ENCODE data around the gene ACADM. TPM values are rescaled to one million over a fixed set of nuclear protein-coding genes. Genes with fewer than 3 reads are reported as not detected.
"Not testable (repeated sequence)": the region's sequence is repeated elsewhere in the genome, so short reads cannot be mapped to it uniquely, and the experiment has no call there.

The ACADM gene
- total and polyA plus RNA-seq, 2 experiments from 2014 or later = 37.7 to 52.8 TPM

GRCh38 chr1:75742047-75742625, 17.6 kb downstream of the ACADM start:
- no peak for TF ChIP-seq ZNF114 (CRISPR knock-in tag; IDR thresholded peaks at IDR 0.05)
- peaks cover 7% of the 10 kb centered on the region for H3K36me3 Mint-ChIP-seq (ENCODE audit: low read depth)
- no peak overlapping the region for H2AFZ ChIP-seq
- peak overlapping the region; percentile 24; the same call in 1 of the 2 replicates for H3K27ac Mint-ChIP-seq
- no peaks in the 10 kb centered on the region for H3F3A ChIP-seq (replicated peaks; ENCODE audit: low read depth)
- H3K4me1 ChIP-seq (ENCODE audit: insufficient read depth) = no peaks in the 10 kb centered on the region
- H3K36me3 ChIP-seq (ENCODE audit: insufficient read depth) = peaks cover 6% of the 10 kb centered on the region; the same call in 1 of the 2 replicates
- ATAC-seq (peak; percentile 75), DNase-seq (ENCODE audit: low spot score) (peak; percentile 3)
- H4K20me1 ChIP-seq (replicated peaks; ENCODE audit: insufficient read depth) = no peaks in the 10 kb centered on the region
- H3K4me3 ChIP-seq = no peak overlapping the region
- H3K27me3 Mint-ChIP-seq (ENCODE audit: insufficient read depth, low read depth, poor library complexity) = no peaks in the 10 kb centered on the region
- H3K4me1 Mint-ChIP-seq = no peaks in the 10 kb centered on the region
- no peaks in the 10 kb centered on the region for H3K27me3 ChIP-seq (ENCODE audit: insufficient read depth)
- no peaks in the 10 kb centered on the region for H3K9me2 ChIP-seq (ENCODE audit: insufficient read depth)
- H3K4me2 ChIP-seq = no peak overlapping the region
- H3K4me3 Mint-ChIP-seq = no peak overlapping the region
- H3K9me3 Mint-ChIP-seq = no peaks in the 10 kb centered on the region
- no peak overlapping the region for H3K27ac ChIP-seq (ENCODE audit: low read depth)
- H3K79me2 ChIP-seq (replicated peaks; ENCODE audit: insufficient read depth) = no peaks in the 10 kb centered on the region; the same call in 1 of the 2 replicates

DNA sequence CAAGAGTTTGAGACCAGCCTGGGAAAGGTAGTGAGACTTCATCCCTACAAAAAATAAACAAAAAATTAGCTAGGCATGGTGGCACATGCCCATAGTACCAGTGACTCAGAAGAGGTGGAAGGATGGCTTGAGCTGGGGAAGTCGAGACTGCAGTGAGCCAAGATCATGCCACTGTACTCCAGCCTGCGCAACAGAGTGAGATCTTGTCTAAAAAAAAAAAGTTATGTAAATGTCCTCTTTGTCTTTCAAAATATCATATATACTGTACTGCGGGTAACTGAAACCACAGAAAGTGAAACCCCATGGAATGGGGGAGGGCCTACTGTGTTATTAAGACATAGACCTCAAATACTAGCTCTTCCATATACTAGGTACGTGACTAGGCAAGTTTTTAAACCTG, 20.8 kb downstream of the ACADM start:
- no peaks in the 10 kb centered on the region for H3K9me2 ChIP-seq (ENCODE audit: insufficient read depth)
- Mint-ChIP-seq H3K4me1 (no peaks in the 10 kb centered on the region), H3K27me3 (ENCODE audit: insufficient read depth, low read depth, poor library complexity) (no peaks in the 10 kb centered on the region), H3K4me3 (no peak overlapping the region), H3K36me3 (ENCODE audit: low read depth) (peaks cover 10% of the 10 kb centered on the region), H3K9me3 (no peaks in the 10 kb centered on the region), H3K27ac (peak overlapping the region; percentile 85)
- H3K4me1 ChIP-seq (ENCODE audit: insufficient read depth) = no peaks in the 10 kb centered on the region
- H3K4me3 ChIP-seq = no peak overlapping the region
- DNase-seq (ENCODE audit: low spot score) = no peak
- H3K79me2 ChIP-seq (replicated peaks; ENCODE audit: insufficient read depth) = no peaks in the 10 kb centered on the region
- TF ChIP-seq STAT1 (IDR thresholded peaks at IDR 0.05; ENCODE audit: unreplicated experiment) (no peak), CTCF (conservative IDR thresholded peaks at IDR 0.05; ENCODE audit: low read depth in 2 of 2) (no peak), CREB1 (CRISPR knock-in tag; IDR thresholded peaks at IDR 0.05; ENCODE audit: low read depth) (no peak), EZH2 (IDR thresholded peaks at IDR 0.05; ENCODE audit: low read depth, unreplicated experiment) (no peak), POLR2AphosphoS5 (IDR thresholded peaks at IDR 0.05; ENCODE audit: low read depth) (no peak), ZNF331 (CRISPR knock-in tag; IDR thresholded peaks at IDR 0.05; ENCODE audit: low read depth) (no peak), ZNF114 (CRISPR knock-in tag; IDR thresholded peaks at IDR 0.05) (no peak), ETS1 (IDR thresholded peaks at IDR 0.05) (no peak), JUNB (IDR thresholded peaks at IDR 0.05; ENCODE audit: unreplicated experiment) (no peak)
- TF ChIP-seq, protein P1, sequence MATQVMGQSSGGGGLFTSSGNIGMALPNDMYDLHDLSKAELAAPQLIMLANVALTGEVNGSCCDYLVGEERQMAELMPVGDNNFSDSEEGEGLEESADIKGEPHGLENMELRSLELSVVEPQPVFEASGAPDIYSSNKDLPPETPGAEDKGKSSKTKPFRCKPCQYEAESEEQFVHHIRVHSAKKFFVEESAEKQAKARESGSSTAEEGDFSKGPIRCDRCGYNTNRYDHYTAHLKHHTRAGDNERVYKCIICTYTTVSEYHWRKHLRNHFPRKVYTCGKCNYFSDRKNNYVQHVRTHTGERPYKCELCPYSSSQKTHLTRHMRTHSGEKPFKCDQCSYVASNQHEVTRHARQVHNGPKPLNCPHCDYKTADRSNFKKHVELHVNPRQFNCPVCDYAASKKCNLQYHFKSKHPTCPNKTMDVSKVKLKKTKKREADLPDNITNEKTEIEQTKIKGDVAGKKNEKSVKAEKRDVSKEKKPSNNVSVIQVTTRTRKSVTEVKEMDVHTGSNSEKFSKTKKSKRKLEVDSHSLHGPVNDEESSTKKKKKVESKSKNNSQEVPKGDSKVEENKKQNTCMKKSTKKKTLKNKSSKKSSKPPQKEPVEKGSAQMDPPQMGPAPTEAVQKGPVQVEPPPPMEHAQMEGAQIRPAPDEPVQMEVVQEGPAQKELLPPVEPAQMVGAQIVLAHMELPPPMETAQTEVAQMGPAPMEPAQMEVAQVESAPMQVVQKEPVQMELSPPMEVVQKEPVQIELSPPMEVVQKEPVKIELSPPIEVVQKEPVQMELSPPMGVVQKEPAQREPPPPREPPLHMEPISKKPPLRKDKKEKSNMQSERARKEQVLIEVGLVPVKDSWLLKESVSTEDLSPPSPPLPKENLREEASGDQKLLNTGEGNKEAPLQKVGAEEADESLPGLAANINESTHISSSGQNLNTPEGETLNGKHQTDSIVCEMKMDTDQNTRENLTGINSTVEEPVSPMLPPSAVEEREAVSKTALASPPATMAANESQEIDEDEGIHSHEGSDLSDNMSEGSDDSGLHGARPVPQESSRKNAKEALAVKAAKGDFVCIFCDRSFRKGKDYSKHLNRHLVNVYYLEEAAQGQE (IDR thresholded peaks at IDR 0.05; ENCODE audit: unreplicated experiment) = no peak
- no peaks in the 10 kb centered on the region for H3K27me3 ChIP-seq (ENCODE audit: insufficient read depth)
- peaks cover 3% of the 10 kb centered on the region; the same call in 1 of the 2 replicates for H3K36me3 ChIP-seq (ENCODE audit: insufficient read depth)
- H3F3A ChIP-seq (replicated peaks; ENCODE audit: low read depth) = no peaks in the 10 kb centered on the region
- H3K4me2 ChIP-seq = no peak overlapping the region
- H4K20me1 ChIP-seq (replicated peaks; ENCODE audit: insufficient read depth) = no peaks in the 10 kb centered on the region
- ATAC-seq = no peak
- no peak overlapping the region for H2AFZ ChIP-seq
- no peak overlapping the region for H3K27ac ChIP-seq (ENCODE audit: low read depth)

GRCh38 chr1:75757210-75757609, 32.7 kb downstream of the ACADM start:
- H3K27me3 Mint-ChIP-seq (ENCODE audit: insufficient read depth, low read depth, poor library complexity); H3K27ac Mint-ChIP-seq: not testable (repeated sequence)

More at GRCh38 chr1:75757210-75757609, 32.7 kb downstream of the ACADM start:
- not testable (repeated sequence) for H3K27me3 ChIP-seq (ENCODE audit: insufficient read depth); H3K4me1 Mint-ChIP-seq; H3K79me2 ChIP-seq (replicated peaks; ENCODE audit: insufficient read depth); H2AFZ ChIP-seq; H3K9me2 ChIP-seq (ENCODE audit: insufficient read depth); H3K4me2 ChIP-seq; H3K4me1 ChIP-seq (ENCODE audit: insufficient read depth); H3F3A ChIP-seq (replicated peaks; ENCODE audit: low read depth); DNase-seq (ENCODE audit: low spot score); H3K4me3 ChIP-seq; H3K27ac ChIP-seq (ENCODE audit: low read depth); H4K20me1 ChIP-seq (replicated peaks; ENCODE audit: insufficient read depth); H3K4me3 Mint-ChIP-seq; ATAC-seq
- H3K9me3 Mint-ChIP-seq = peaks cover 60% of the 10 kb centered on the region
- peaks cover 16% of the 10 kb centered on the region for H3K36me3 ChIP-seq (ENCODE audit: insufficient read depth)
- H3K36me3 Mint-ChIP-seq (ENCODE audit: low read depth) = peaks cover 78% of the 10 kb centered on the region
